AG04450 (cell line): ENCODE data around the gene APH1A. TPM values are rescaled to one million over a fixed set of nuclear protein-coding genes. Genes with fewer than 3 reads are reported as not detected.

Experiments used
- CTCF ChIA-PET: fragments of 300-600, 350-600 bp; formaldehyde crosslinking; extraction: SDS; loops from one replicate; lab custom pipeline; 2022; ENCODE audit warnings: antibody characterized with exemption, inconsistent platforms; lab: Charles Lee
- POLR2A ChIA-PET: fragments of 350-600 bp; formaldehyde crosslinking; extraction: SDS; loops from one replicate; lab custom pipeline; 2021; ENCODE audit warnings: antibody characterized with exemption, inconsistent platforms; lab: Yijun Ruan, JAX
- DNase-seq: peaks from one replicate; pipeline ENCODE4 v3.0.0-alpha.2; 2011; ENCODE audit warnings: low read depth, low spot score
- H3K27ac ChIP-seq: one replicate; pipeline ENCODE4 v1.5.1; 2012; ENCODE audit warnings: low read depth, low read length, control low read depth
- H3K27me3 ChIP-seq: one replicate; pipeline ENCODE4 v1.6.0; 2012; ENCODE audit warnings: low read length; ENCODE audit not compliant: control insufficient read depth, insufficient read depth
- H3K4me3 ChIP-seq: 2 replicates; pipeline ENCODE4 v1.5.1; 2011; ENCODE audit warnings: mild to moderate bottlenecking, low read depth, low read length, control low read depth
- H3K9me3 ChIP-seq: 2 replicates; pipeline ENCODE4 v1.5.1; 2012; ENCODE audit warnings: low read length; ENCODE audit not compliant: control insufficient read depth, insufficient read depth
- CTCF ChIP-seq: IDR thresholded peaks from 2 replicates; pipeline ENCODE4 v1.5.1; 2011; ENCODE audit warnings: low read depth, low read length, control low read depth, inconsistent platforms
- polyA plus RNA-seq: library from polyadenylated mRNA; depleted of rRNA; stranded (reverse); fragments of >200 nt; gene quantifications from 2 replicates; pipeline ENCODE4 v1.2.3, GENCODE V29; 2011

Gene APH1A
- polyA plus RNA-seq, 1 experiment: 121 TPM

DNA sequence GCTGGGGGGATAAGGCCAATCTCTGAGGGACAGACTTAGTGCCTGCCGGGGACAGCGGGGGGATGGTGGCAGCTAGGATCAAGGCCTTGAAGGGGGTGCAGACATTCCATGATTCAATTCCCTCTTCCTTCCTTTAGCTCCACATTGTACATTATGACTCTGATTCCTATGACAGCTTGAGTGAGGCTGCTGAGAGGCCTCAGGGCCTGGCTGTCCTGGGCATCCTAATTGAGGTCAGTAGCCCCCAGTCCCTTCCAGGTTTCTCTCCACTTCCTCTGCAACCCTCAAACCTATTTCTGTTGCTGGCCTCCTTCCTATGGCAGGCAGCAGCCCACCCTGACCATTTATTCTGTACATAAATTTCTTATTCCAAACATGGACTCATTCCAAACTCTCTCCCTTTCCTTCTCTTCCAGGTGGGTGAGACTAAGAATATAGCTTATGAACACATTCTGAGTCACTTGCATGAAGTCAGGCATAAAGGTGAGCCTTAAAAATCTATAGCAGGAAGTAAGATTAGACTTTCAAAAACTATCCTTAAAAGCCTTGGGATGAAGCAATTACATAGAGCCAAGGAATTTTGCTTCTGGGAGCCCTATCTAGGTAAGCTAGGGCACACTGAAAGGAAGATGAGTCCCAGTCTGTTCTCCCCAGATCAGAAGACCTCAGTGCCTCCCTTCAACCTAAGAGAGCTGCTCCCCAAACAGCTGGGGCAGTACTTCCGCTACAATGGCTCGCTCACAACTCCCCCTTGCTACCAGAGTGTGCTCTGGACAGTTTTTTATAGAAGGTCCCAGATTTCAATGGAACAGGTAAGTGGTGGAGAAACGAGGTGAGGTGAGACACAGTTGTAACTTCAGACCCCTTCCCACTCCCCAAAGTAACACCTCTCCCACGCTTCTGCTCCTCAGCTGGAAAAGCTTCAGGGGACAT is 6.2 kb downstream of the APH1A start:
- Histone ChIP-seq H3K27ac (no peak overlapping the region), H3K4me3 (no peak overlapping the region), H3K9me3 (no peaks in the 10 kb centered on the region), H3K27me3 (peaks cover 5% of the 10 kb centered on the region)
- TF ChIP-seq CTCF: no peak
- DNase-seq: no peak
- POLR2A ChIA-PET: interaction anchor here (0.6 kb wide), 3 partner anchors 17 to 95 kb away, joined by 3 to 5 read pairs (median 4); no protein-coding TSS in a partner anchor
- CTCF ChIA-PET: interaction anchor here (1.8 kb wide), 1 partner anchor 9 kb away, joined by 6 read pairs; no protein-coding TSS in a partner anchor

DNA sequence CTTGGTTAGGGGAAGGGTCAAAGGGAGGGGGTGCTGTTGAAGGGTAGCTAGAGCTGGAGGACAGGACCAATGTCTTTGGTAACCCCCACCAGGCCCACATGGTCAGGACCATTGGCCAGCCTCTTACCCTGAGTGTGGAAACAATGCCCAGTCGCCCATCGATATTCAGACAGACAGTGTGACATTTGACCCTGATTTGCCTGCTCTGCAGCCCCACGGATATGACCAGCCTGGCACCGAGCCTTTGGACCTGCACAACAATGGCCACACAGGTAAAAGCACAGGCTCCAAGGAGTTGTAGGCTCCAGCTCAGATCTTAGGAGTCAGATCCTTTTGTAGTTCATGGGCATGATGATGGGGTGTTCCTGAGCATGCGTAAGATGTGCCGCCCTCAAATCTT is 7.4 kb downstream of the APH1A start:
- H3K9me3 ChIP-seq: no peaks in the 10 kb centered on the region
- peaks cover 5% of the 10 kb centered on the region for H3K27me3 ChIP-seq
- no peak for TF ChIP-seq CTCF
- no peak overlapping the region for H3K4me3 ChIP-seq
- no peak for DNase-seq
- CTCF ChIA-PET: interaction anchor here (0.5 to 2.1 kb wide), 2 partner anchors 20 to 576 kb away, joined by 3 to 5 read pairs; no protein-coding TSS in a partner anchor
- no peak overlapping the region for H3K27ac ChIP-seq
- POLR2A ChIA-PET: no interaction called here

DNA sequence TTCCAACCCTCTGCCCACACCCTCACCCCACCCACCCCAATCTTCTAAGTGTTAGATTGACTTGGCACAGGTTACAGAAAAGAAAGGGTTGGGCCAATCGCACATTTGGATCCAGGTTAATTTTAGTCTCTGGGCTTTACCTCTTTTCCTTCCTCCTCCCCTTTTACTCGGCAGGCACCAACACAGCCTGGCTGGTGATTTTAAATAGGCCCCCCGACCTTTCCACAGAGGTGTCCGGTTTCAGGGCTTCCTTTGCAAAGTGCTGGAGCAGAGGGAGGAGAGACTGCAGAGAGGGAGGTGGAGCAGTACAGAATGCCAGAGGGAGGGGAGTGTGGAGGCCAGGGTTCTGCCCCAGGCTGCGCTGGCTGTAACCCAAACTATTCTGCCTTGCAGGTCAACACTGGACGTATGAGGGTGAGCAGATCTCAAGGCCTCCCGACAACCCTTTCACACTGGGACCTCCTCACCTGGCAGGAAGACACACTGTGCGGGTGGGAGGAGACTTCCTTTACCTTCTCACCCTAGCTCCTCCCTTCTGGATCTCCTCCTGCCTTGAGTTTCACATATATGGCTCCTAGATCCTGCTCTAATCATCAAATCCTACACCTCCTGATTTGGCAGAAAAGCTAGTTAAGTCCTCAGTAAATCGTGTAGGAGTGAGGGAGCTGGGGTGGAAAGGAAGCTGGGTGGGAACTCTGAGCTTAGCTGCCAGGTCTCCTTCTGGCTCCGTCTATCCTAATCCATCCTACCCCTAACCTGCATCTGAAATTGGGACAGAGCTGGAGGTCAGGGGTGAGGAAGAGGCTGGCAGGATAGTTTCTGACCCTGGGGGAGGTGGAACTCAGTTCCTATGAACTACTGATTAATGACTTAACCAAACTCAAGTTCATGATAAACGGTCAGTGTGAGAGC is 8.8 kb downstream of the APH1A start:
- no peak for TF ChIP-seq CTCF
- no peak overlapping the region; the same call in 1 of the 2 replicates for H3K4me3 ChIP-seq
- H3K27me3 ChIP-seq: peaks cover 5% of the 10 kb centered on the region
- ChIA-PET POLR2A (interaction anchor here (0.7 to 1.2 kb wide), 2 partner anchors 13 to 616 kb away, joined by 3 to 5 read pairs; partner anchors contain the start of gene ARNT), CTCF (interaction anchor here (2.1 to 7.7 kb wide), 2 partner anchors 11 to 22 kb away, joined by 5 to 118 read pairs; partner anchors contain the start of genes APH1A and C1orf54)
- H3K27ac ChIP-seq: no peak overlapping the region
- no peaks in the 10 kb centered on the region for H3K9me3 ChIP-seq
- DNase-seq: no peak

- POLR2A ChIA-PET: no interaction called here
- TF ChIP-seq CTCF: no peak
- Histone ChIP-seq H3K9me3 (no peaks in the 10 kb centered on the region), H3K27ac (no peak overlapping the region), H3K27me3 (peaks cover 5% of the 10 kb centered on the region), H3K4me3 (no peak overlapping the region)
- no peak for DNase-seq
- CTCF ChIA-PET: interaction anchor here (6.0 to 7.7 kb wide), 2 partner anchors 11 to 19 kb away, joined by 118 to 165 read pairs; partner anchors contain the start of genes APH1A and C1orf54
Observed at GRCh38 chr1:150259217-150259616, 9.6 kb downstream of the APH1A start.
